OCI-M2 (cell line): ENCODE measurements around the gene NDOR1.

Experiments used
- DNase-seq: peaks from one replicate; lab custom pipeline; 2025; ENCODE audit not compliant: unreplicated experiment; lab: John Stamatoyannopoulos, UW

NDOR1 gene

GRCh38 chr9:137205126-137206069, at the start of gene NDOR1, which contains the start of gene TMEM203:
Gene NDOR1 (plus strand): TSS chr9:137205700. CDS start chr9:137205778, 78 bp downstream.
Gene TMEM203 (minus strand): TSS chr9:137205648. CDS start chr9:137205414, 234 bp downstream.
- no peak for DNase-seq

GRCh38 chr9:137156567-137157375, 48.7 kb upstream of the NDOR1 start:
- no peak for DNase-seq

- no peak for DNase-seq
Measured at GRCh38 chr9:137157618-137158415, 47.7 kb upstream of the NDOR1 start.

- no peak for DNase-seq
Measured at GRCh38 chr9:137158625-137159024, 46.9 kb upstream of the NDOR1 start.

GRCh38 chr9:137159105-137160053, 46.1 kb upstream of the NDOR1 start:
- DNase-seq = no peak

GRCh38 chr9:137160054-137160425, 45.5 kb upstream of the NDOR1 start:
- no peak for DNase-seq

- no peak for DNase-seq
Measured at GRCh38 chr9:137160716-137161557, 44.6 kb upstream of the NDOR1 start.

- DNase-seq = no peak
Measured at GRCh38 chr9:137161558-137162486, 43.7 kb upstream of the NDOR1 start.

GRCh38 chr9:137162505-137163364, 42.8 kb upstream of the NDOR1 start:
- no peak for DNase-seq

- no peak for DNase-seq
Measured at GRCh38 chr9:137163365-137163715, 42.2 kb upstream of the NDOR1 start.

- DNase-seq = no peak
Measured at GRCh38 chr9:137163805-137164204, 41.7 kb upstream of the NDOR1 start.

GRCh38 chr9:137164370-137165249, 40.9 kb upstream of the NDOR1 start:
- no peak for DNase-seq

- no peak for DNase-seq
Measured at GRCh38 chr9:137165250-137165836, 40.2 kb upstream of the NDOR1 start.

GRCh38 chr9:137166380-137167229, 38.9 kb upstream of the NDOR1 start:
- DNase-seq = no peak

GRCh38 chr9:137167277-137167746, 38.2 kb upstream of the NDOR1 start:
- no peak for DNase-seq
